ENCODE data around the gene SELE. TPM values are rescaled to one million over a fixed set of nuclear protein-coding genes. Genes with fewer than 3 reads are reported as not detected.

Gene SELE
- total and polyA plus RNA-seq, 2 donors (not counting 1 experiment from before 2014, with no cell fraction given) = not detected

DNA sequence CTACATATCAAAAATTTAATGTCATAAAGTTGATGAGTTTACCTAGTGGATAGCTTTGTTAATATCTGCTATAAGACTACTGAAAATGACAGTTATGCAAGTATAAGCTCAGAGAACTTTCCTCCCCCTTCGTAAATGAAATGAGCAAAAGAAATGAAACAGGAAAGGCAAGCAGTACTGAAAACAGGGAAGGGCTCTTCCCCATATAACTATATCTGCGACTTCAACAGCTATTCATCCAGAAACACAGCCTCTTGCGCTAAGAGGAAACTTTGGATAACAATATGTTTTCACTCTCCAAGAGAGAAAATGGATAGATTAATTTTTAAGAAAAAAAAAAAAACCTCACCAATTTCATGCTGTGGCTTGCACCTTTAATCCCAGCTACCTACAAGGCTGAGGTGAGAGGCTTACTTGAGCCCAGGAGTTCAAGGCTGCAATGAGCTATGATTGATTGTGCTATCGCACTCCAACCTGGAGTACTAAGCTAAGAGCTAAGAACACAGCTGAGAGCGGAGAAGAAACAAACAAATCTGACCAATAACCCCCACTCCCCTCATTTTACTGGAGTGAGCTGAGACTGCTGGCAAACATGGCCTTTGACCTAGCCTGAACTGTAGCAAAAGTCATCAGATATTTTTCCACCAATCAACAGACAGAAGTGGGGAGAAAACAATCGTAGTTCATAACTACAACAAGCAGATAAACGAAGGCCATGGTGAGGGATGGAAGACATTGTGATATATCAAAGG lies 31.9 kb upstream of the SELE start:
- Histone ChIP-seq H3K9ac (ENCODE audit: insufficient read depth, low read length) (no peak overlapping the region), H3K4me2 (ENCODE audit: extremely low read depth, insufficient read depth, low read length) (no peak overlapping the region), H4K20me1 (ENCODE audit: control insufficient read depth, extremely low read depth, insufficient read depth, low read length) (no peaks in the 10 kb centered on the region), H3K4me3 (replicated peaks in 1 of 4; ENCODE audit: control extremely low read depth in 1 of 4, insufficient read depth in 1 of 4, low read depth in 3 of 4, low read length in 4 of 4) (no peak overlapping the region), H3K27me3 (ENCODE audit: control insufficient read depth, insufficient read depth, low read length) (no peaks in the 10 kb centered on the region), H2AFZ (ENCODE audit: low read length) (no peak overlapping the region), H3K27ac (ENCODE audit: insufficient read depth, low read length) (no peak overlapping the region), H3K36me3 (ENCODE audit: control insufficient read depth, insufficient read depth, low read length) (no peaks in the 10 kb centered on the region), H3K9me3 (ENCODE audit: control insufficient read depth, insufficient read depth, low read depth, low read length) (no peaks in the 10 kb centered on the region), H3K4me1 (ENCODE audit: control insufficient read depth, extremely low read depth, insufficient read depth, low read length) (no peaks in the 10 kb centered on the region), H3K79me2 (ENCODE audit: control insufficient read depth, insufficient read depth, low read length) (no peaks in the 10 kb centered on the region)
- DNase-seq (ENCODE audit: low read depth in 2 of 2) = no peak
- no peak for TF ChIP-seq EZH2 (IDR thresholded peaks at IDR 0.05; ENCODE audit: low read length, missing control alignments)
- TF ChIP-seq, protein P1, sequence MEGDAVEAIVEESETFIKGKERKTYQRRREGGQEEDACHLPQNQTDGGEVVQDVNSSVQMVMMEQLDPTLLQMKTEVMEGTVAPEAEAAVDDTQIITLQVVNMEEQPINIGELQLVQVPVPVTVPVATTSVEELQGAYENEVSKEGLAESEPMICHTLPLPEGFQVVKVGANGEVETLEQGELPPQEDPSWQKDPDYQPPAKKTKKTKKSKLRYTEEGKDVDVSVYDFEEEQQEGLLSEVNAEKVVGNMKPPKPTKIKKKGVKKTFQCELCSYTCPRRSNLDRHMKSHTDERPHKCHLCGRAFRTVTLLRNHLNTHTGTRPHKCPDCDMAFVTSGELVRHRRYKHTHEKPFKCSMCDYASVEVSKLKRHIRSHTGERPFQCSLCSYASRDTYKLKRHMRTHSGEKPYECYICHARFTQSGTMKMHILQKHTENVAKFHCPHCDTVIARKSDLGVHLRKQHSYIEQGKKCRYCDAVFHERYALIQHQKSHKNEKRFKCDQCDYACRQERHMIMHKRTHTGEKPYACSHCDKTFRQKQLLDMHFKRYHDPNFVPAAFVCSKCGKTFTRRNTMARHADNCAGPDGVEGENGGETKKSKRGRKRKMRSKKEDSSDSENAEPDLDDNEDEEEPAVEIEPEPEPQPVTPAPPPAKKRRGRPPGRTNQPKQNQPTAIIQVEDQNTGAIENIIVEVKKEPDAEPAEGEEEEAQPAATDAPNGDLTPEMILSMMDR (conservative IDR thresholded peaks at IDR 0.05 in 1 of 2, IDR thresholded peaks at IDR 0.05 in 1 of 2; ENCODE audit: low read depth in 1 of 2, low read length in 2 of 2) = no peak

- Histone ChIP-seq H3K36me3 (ENCODE audit: control insufficient read depth, insufficient read depth, low read length) (no peaks in the 10 kb centered on the region), H2AFZ (ENCODE audit: low read length) (no peak overlapping the region)
- TF ChIP-seq EZH2 (IDR thresholded peaks at IDR 0.05; ENCODE audit: low read length, missing control alignments) = no peak
- TF ChIP-seq, protein P1 (conservative IDR thresholded peaks at IDR 0.05 in 1 of 2, IDR thresholded peaks at IDR 0.05 in 1 of 2; ENCODE audit: low read depth in 1 of 2, low read length in 2 of 2) = no peak
Measured at GRCh38 chr1:169764919-169765318, 31.0 kb upstream of the SELE start.

GRCh38 chr1:169762699-169763098 lies 28.8 kb upstream of the SELE start:
- Histone ChIP-seq H3K36me3 (ENCODE audit: control insufficient read depth, insufficient read depth, low read length) (no peaks in the 10 kb centered on the region), H2AFZ (ENCODE audit: low read length) (no peak overlapping the region), H3K9me3 (ENCODE audit: control insufficient read depth, insufficient read depth, low read depth, low read length) (no peaks in the 10 kb centered on the region), H4K20me1 (ENCODE audit: control insufficient read depth, extremely low read depth, insufficient read depth, low read length) (no peaks in the 10 kb centered on the region), H3K4me2 (ENCODE audit: extremely low read depth, insufficient read depth, low read length) (no peak overlapping the region), H3K27me3 (ENCODE audit: control insufficient read depth, insufficient read depth, low read length) (no peaks in the 10 kb centered on the region), H3K9ac (ENCODE audit: insufficient read depth, low read length) (no peak overlapping the region), H3K4me1 (ENCODE audit: control insufficient read depth, extremely low read depth, insufficient read depth, low read length) (no peaks in the 10 kb centered on the region), H3K79me2 (ENCODE audit: control insufficient read depth, insufficient read depth, low read length) (no peaks in the 10 kb centered on the region), H3K27ac (ENCODE audit: insufficient read depth, low read length) (no peak overlapping the region), H3K4me3 (replicated peaks in 1 of 4; ENCODE audit: control extremely low read depth in 1 of 4, insufficient read depth in 1 of 4, low read depth in 3 of 4, low read length in 4 of 4) (no peak overlapping the region)
- no peak for DNase-seq (ENCODE audit: low read depth in 2 of 2)
- TF ChIP-seq, protein P1 (conservative IDR thresholded peaks at IDR 0.05 in 1 of 2, IDR thresholded peaks at IDR 0.05 in 1 of 2; ENCODE audit: low read depth in 1 of 2, low read length in 2 of 2) = no peak
- TF ChIP-seq EZH2 (IDR thresholded peaks at IDR 0.05; ENCODE audit: low read length, missing control alignments) = no peak

More at GRCh38 chr1:169764919-169765318, 31.0 kb upstream of the SELE start:
- Histone ChIP-seq H3K4me2 (ENCODE audit: extremely low read depth, insufficient read depth, low read length) (no peak overlapping the region), H3K27ac (ENCODE audit: insufficient read depth, low read length) (no peak overlapping the region), H3K27me3 (ENCODE audit: control insufficient read depth, insufficient read depth, low read length) (no peaks in the 10 kb centered on the region), H3K4me3 (replicated peaks in 1 of 4; ENCODE audit: control extremely low read depth in 1 of 4, insufficient read depth in 1 of 4, low read depth in 3 of 4, low read length in 4 of 4) (no peak overlapping the region), H3K79me2 (ENCODE audit: control insufficient read depth, insufficient read depth, low read length) (no peaks in the 10 kb centered on the region), H3K4me1 (ENCODE audit: control insufficient read depth, extremely low read depth, insufficient read depth, low read length) (no peaks in the 10 kb centered on the region), H3K9ac (ENCODE audit: insufficient read depth, low read length) (no peak overlapping the region), H4K20me1 (ENCODE audit: control insufficient read depth, extremely low read depth, insufficient read depth, low read length) (no peaks in the 10 kb centered on the region), H3K9me3 (ENCODE audit: control insufficient read depth, insufficient read depth, low read depth, low read length) (no peaks in the 10 kb centered on the region)
- DNase-seq (ENCODE audit: low read depth in 2 of 2) = no peak
